Heart left ventricle (tissue), 13 donors: ENCODE measurements around the gene RPL38.

Experiments
- CTCF ChIP-seq, 12 donors: fragments of 200-600 bp; sonication (generic) in 4 of 12; IDR thresholded peaks; one replicate each; pipeline versions ENCODE4 v1.5.0 to v1.8.0; 2018 to 2022; ENCODE audit warnings: antibody characterized with exemption in 12 of 12, mild to moderate bottlenecking in 5 of 12
- POLR2A ChIP-seq, 2 donors: fragments of 450-650 bp; IDR thresholded peaks; one replicate each; pipeline ENCODE4 v1.6.1; 2017; ENCODE audit warnings: antibody characterized with exemption in 2 of 2, mild to moderate bottlenecking in 2 of 2, moderate library complexity in 2 of 2
- donor health status: ischemic (EF 13 %, LVEDD 7.1; RV severe dilation, severe dysfunction).
- donor health status: DM: no; HTN: yes; CAD: no.
- donor health status: DM: no; HTN: no; CAD: no.
- donor health status: ischemic (EF 25% LVEDD 6.9; RV normal size, moderate dysfunction).
- donor health status: ischemic (EF 25% LVEDD 5.7; RV mildly dilated, moderate dysfunction).
- donor health status: ischemic (EF 35%, LVEDD 5.7; RV mildly dilated, moderate dysfunction).
- donor health status: nonischemic (EF 11% LVEDD 7.7; RV severe dilation, severe dysfunction).
- donor health status: DM: yes; HTN: yes; CAD: no.
- donor health status: PGD.
- donor health status: ischemic (EF 29% LVEDD 5.4; RV normal size, mild dysfunction).
- donor health status: nonischemic (EF 23%, LVEDD 6.1; RV moderate dilation, normal function).

DNA sequence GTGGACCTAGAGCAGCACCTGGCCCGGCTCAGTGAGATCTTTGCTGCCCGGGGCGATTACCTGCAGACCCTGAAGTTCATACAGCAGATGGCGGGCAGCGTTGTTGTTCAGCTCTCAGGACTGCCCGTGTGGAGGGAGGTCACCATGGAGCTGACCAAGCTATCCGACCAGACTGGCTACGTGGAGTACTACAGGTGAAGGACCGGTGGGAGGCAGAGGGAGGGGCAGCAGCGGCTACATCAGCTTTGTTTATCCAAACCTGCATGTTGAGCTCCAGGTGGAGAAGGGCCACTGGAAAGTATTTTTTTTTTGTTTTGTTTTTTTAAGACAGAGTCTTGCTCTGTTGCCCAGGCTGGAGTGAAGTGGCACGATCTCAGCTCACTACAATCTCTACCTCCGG is 33.8 kb downstream of the RPL38 start:
- TF ChIP-seq CTCF (IDR thresholded peaks at IDR 0.05) (no peak), POLR2A (IDR thresholded peaks at IDR 0.05) (no peak)
